ENCODE data around the gene DLEC1. TPM values are rescaled to one million over a fixed set of nuclear protein-coding genes. Genes with fewer than 3 reads are reported as not detected.

Gene DLEC1
- total and polyA plus RNA-seq, 2 of the 4 experiments (the other 2 are of a cell fraction): 0.03 TPM; not detected in 1

GRCh38 chr3:38153221-38153620 lies 114.2 kb downstream of the DLEC1 start:
- no peaks in the 10 kb centered on the region for H3K79me1 ChIP-seq (ENCODE audit: low read depth in 1 of 2, low read length in 2 of 2)
- H2AK9ac ChIP-seq (replicated peaks; ENCODE audit: low read depth, low read length, poor library complexity): no peak overlapping the region
- ATAC-seq (ENCODE audit: low read depth): no peak
- H2BK20ac ChIP-seq (ENCODE audit: low read depth, low read length): no peak overlapping the region
- no peak overlapping the region for H3K4me2 ChIP-seq (ENCODE audit: low read depth, low read length)
- no peak overlapping the region for H3K23ac ChIP-seq (ENCODE audit: low read depth, low read length)
- no peak overlapping the region for H2AK5ac ChIP-seq (ENCODE audit: low read depth, low read length)
- H3K27ac ChIP-seq (ENCODE audit: insufficient read depth, low read length): no peak overlapping the region
- H2BK15ac ChIP-seq (ENCODE audit: low read depth, low read length): no peak overlapping the region
- BruUV-seq (replicated peaks): no TSS peak
- H2BK5ac ChIP-seq (ENCODE audit: low read depth, low read length, poor library complexity, severe bottlenecking): no peak overlapping the region
- ChIA-PET CTCF (interaction anchor here (1.0 kb wide), 2 partner anchors 30 to 193 kb away, joined by 3 read pairs; partner anchors contain the start of gene XYLB), POLR2A (ENCODE audit: unreplicated experiment) (no interaction called here)
- no peak overlapping the region for H4K8ac ChIP-seq (ENCODE audit: low read depth in 2 of 2, low read length in 2 of 2)
- no peak overlapping the region for H2AFZ ChIP-seq (replicated peaks; ENCODE audit: low read length, poor library complexity)
- no peak overlapping the region for H3K4me3 ChIP-seq (ENCODE audit: insufficient read depth, low read depth, low read length)
- H3K56ac ChIP-seq (ENCODE audit: extremely low read depth, insufficient read depth, low read length): no peak overlapping the region
- TF ChIP-seq NFE2L2 (IDR thresholded peaks at IDR 0.05; ENCODE audit: low read depth, low read length) (no peak), SMC3 (IDR thresholded peaks at IDR 0.05; ENCODE audit: low read depth, low read length) (no peak), MXI1 (IDR thresholded peaks at IDR 0.05; ENCODE audit: borderline replicate concordance, low read depth, low read length) (no peak), RAD21 (IDR thresholded peaks at IDR 0.05; ENCODE audit: low read length) (no peak), CHD1 (IDR thresholded peaks at IDR 0.05; ENCODE audit: low read depth, low read length) (no peak)
- DNase-seq: no peak
- no peaks in the 10 kb centered on the region for H3K27me3 ChIP-seq (ENCODE audit: control insufficient read depth, insufficient read depth, low read length)
- H4K5ac ChIP-seq (ENCODE audit: low read depth, low read length): no peak overlapping the region
- dilution Hi-C loops (cut with HindIII; ENCODE audit: low sequenced_read_pairs, unreplicated experiment) (no loop called here), in situ Hi-C loops (cut with MboI; ENCODE audit: low sequenced_read_pairs) (no loop called here), intact Hi-C loops (cut with micrococcal nuclease) (no loop called here)
- no peak overlapping the region for H3K9ac ChIP-seq (ENCODE audit: low read depth, low read length)
- no peaks in the 10 kb centered on the region for H3K9me1 ChIP-seq (ENCODE audit: insufficient read depth, low read length)
- H3K4me1 ChIP-seq (ENCODE audit: control insufficient read depth, insufficient read depth, low read length): no peaks in the 10 kb centered on the region
- no CpG with 5 or more reads among the region's 2 CpGs for WGBS, 2 experiments (ENCODE audit: extremely low coverage in 2 of 2, insufficient read length in 1 of 2)
- H4K91ac ChIP-seq (ENCODE audit: insufficient read depth, low read depth, low read length): no peak overlapping the region
- no peak overlapping the region for H3K18ac ChIP-seq (ENCODE audit: low read depth, low read length)
- no peaks in the 10 kb centered on the region for H3K36me3 ChIP-seq (ENCODE audit: control insufficient read depth, insufficient read depth, low read length)
- H2BK120ac ChIP-seq (ENCODE audit: low read depth, low read length): no peak overlapping the region
- no peaks in the 10 kb centered on the region for H3K9me3 ChIP-seq (ENCODE audit: control insufficient read depth, insufficient read depth, low read length)
- no peak overlapping the region for H3K4ac ChIP-seq (ENCODE audit: low read depth, low read length)
- H3K14ac ChIP-seq (replicated peaks; ENCODE audit: low read depth, low read length): no peak overlapping the region
- H4K20me1 ChIP-seq (ENCODE audit: insufficient read depth, low read length): no peaks in the 10 kb centered on the region
